ENCODE results near the gene KLHL7.

DNA sequence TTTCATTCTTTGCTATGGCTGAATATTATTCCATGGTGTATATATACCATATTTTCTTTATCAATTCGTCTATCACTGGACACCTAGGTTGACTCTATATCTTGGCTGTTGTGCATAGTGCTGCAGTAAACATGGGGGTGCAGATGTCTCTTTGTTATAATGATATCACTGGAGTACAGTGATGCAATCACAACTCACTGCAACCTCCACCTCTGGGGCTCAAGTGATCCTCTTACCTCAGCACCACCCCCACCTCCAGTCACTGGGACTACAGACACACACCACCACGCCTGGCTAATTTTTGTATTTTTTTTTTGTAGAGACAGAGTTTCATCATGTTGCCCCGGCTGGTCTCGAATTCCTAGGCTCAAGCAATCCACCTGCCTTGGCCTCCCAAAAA, 15.6 kb downstream of the KLHL7 start:
- TF ChIP-seq CTCF (IDR thresholded peaks at IDR 0.05 in 8 of 11, conservative IDR thresholded peaks at IDR 0.05 in 3 of 11) (no peak), POLR2AphosphoS5 (IDR thresholded peaks at IDR 0.05) (no peak)
